NCI-H69 (cell line): ENCODE data around the gene IFT122.
"Not testable (repeated sequence)": the region's sequence is repeated elsewhere in the genome, so short reads cannot be mapped to it uniquely, and the experiment has no call there.

ENCODE experiments used
- DNase-seq: peaks from one replicate; lab custom pipeline; 2025; lab: John Stamatoyannopoulos, UW

Gene IFT122

GRCh38 chr3:129439817-129440617 lies at the start of gene IFT122, which contains the start of gene MBD4:
TSS of gene IFT122 (plus strand) at chr3:129440224. CDS start at chr3:129440331, 107 bp downstream.
TSS of gene MBD4 (minus strand) at chr3:129439948. CDS start at chr3:129439833, 115 bp downstream.
- DNase-seq, result peak; percentile 98

GRCh38 chr3:129391583-129391982 lies 48.4 kb upstream of the IFT122 start:
- not testable (repeated sequence) for DNase-seq

- not testable (repeated sequence) for DNase-seq
These were observed 47.7 kb upstream of the IFT122 start for GRCh38 chr3:129392106-129392887.

GRCh38 chr3:129393271-129393670 lies 46.8 kb upstream of the IFT122 start:
- no peak for DNase-seq

- DNase-seq, result not testable (repeated sequence)
These were observed 46.1 kb upstream of the IFT122 start for GRCh38 chr3:129393760-129394564.

GRCh38 chr3:129398803-129399144 lies 41.2 kb upstream of the IFT122 start:
- no peak for DNase-seq

- peak; percentile 93 for DNase-seq
These were observed 40.7 kb upstream of the IFT122 start for GRCh38 chr3:129399145-129399894.

GRCh38 chr3:129399895-129400357 lies 40.1 kb upstream of the IFT122 start:
- no peak for DNase-seq

GRCh38 chr3:129402210-129402609 lies 37.8 kb upstream of the IFT122 start:
- DNase-seq, result no peak

GRCh38 chr3:129402616-129403015 lies 37.4 kb upstream of the IFT122 start:
- DNase-seq, result no peak

- DNase-seq, result no peak
These were observed 36.6 kb upstream of the IFT122 start for GRCh38 chr3:129403450-129403849.

- no peak for DNase-seq
These were observed 35.9 kb upstream of the IFT122 start for GRCh38 chr3:129404130-129404529.

GRCh38 chr3:129404610-129405009 lies 35.4 kb upstream of the IFT122 start:
- no peak for DNase-seq

GRCh38 chr3:129409541-129409940 lies 30.5 kb upstream of the IFT122 start:
- DNase-seq, result no peak

GRCh38 chr3:129410971-129411370 lies 29.1 kb upstream of the IFT122 start:
- no peak for DNase-seq

GRCh38 chr3:129412542-129413198 lies 27.4 kb upstream of the IFT122 start:
- DNase-seq, result no peak

GRCh38 chr3:129413238-129413637 lies 26.8 kb upstream of the IFT122 start:
- not testable (repeated sequence) for DNase-seq

GRCh38 chr3:129413687-129414506 lies 26.1 kb upstream of the IFT122 start:
- DNase-seq, result no peak

- no peak for DNase-seq
These were observed 24.6 kb upstream of the IFT122 start for GRCh38 chr3:129415378-129415777.

- DNase-seq, result no peak
These were observed 24.2 kb upstream of the IFT122 start for GRCh38 chr3:129415830-129416229.
